DOHH2 (cell line): Measurements from ENCODE around the gene ZNF804B.

Source experiments
- H3F3A ChIP-seq: fragments of 200-600 bp; sonication (generic), shearing (Covaris generic); 2 replicates; pipeline ENCODE4 v1.6.0; 2016; ENCODE audit warnings: antibody characterized with exemption, mild to moderate bottlenecking; ENCODE audit not compliant: control insufficient read depth, insufficient read depth
- H3K27ac ChIP-seq: fragments of 200-600 bp; sonication (generic); 2 replicates; pipeline ENCODE4 v1.5.1; 2014; ENCODE audit warnings: low read depth, mild to moderate bottlenecking, low read length, moderate library complexity
- H3K27me3 ChIP-seq: fragments of 200-600 bp; sonication (generic); 2 replicates; pipeline ENCODE4 v1.6.1; 2014; ENCODE audit warnings: mild to moderate bottlenecking, low read length, mixed read lengths; ENCODE audit not compliant: control insufficient read depth
- H3K36me3 ChIP-seq: fragments of 200-600 bp; sonication (generic); 2 replicates; pipeline ENCODE4 v1.6.1; 2014; ENCODE audit warnings: mild to moderate bottlenecking, low read length, moderate library complexity, mixed read lengths; ENCODE audit not compliant: control insufficient read depth
- H3K4me1 ChIP-seq: fragments of 200-600 bp; sonication (generic); 2 replicates; pipeline ENCODE4 v1.6.1; 2014; ENCODE audit warnings: mild to moderate bottlenecking, low read length, mixed read lengths; ENCODE audit not compliant: control insufficient read depth
- H3K4me2 ChIP-seq: fragments of 200-600 bp; sonication (generic); 2 replicates; pipeline ENCODE4 v1.6.0; 2014; ENCODE audit warnings: mild to moderate bottlenecking, low read length, moderate library complexity
- H3K4me3 ChIP-seq: fragments of 200-600 bp; sonication (generic); 2 replicates; pipeline ENCODE4 v1.5.1; 2014; ENCODE audit warnings: mild to moderate bottlenecking, low read length, mixed read lengths
- H3K79me2 ChIP-seq: fragments of 200-600 bp; sonication (generic); 2 replicates; pipeline ENCODE4 v1.6.1; 2014; ENCODE audit warnings: mild to moderate bottlenecking, low read length, mixed read lengths; ENCODE audit not compliant: control insufficient read depth
- H3K9me2 ChIP-seq: fragments of 200-600 bp; sonication (generic); replicated peaks from 2 replicates; pipeline ENCODE4 v1.6.1; 2014; ENCODE audit warnings: mild to moderate bottlenecking, low read length, mixed read lengths; ENCODE audit not compliant: control insufficient read depth
- H3K9me3 ChIP-seq: fragments of 200-600 bp; sonication (generic); 2 replicates; pipeline ENCODE4 v1.6.1; 2014; ENCODE audit warnings: antibody characterized with exemption, low read length, mixed read lengths; ENCODE audit not compliant: control insufficient read depth, insufficient read depth
- H4K20me1 ChIP-seq: fragments of 200-600 bp; sonication (generic); 2 replicates; pipeline ENCODE4 v1.6.0; 2014; ENCODE audit warnings: low read depth, mild to moderate bottlenecking, antibody characterized with exemption, low read length, moderate library complexity; ENCODE audit not compliant: control insufficient read depth, insufficient read depth
- CTCF ChIP-seq: fragments of 200-600 bp; sonication (generic); IDR thresholded peaks from one replicate; pipeline ENCODE4 v1.5.1; 2014; ENCODE audit warnings: antibody characterized with exemption, mild to moderate bottlenecking, low read depth, low read length; ENCODE audit not compliant: poor library complexity, severe bottlenecking
- EZH2phosphoT487 ChIP-seq: fragments of 200-600 bp; sonication (generic); IDR thresholded peaks from 2 replicates; pipeline ENCODE4 v1.6.1; 2017; ENCODE audit warnings: borderline replicate concordance, mild to moderate bottlenecking, antibody characterized with exemption, low read length, moderate library complexity, mixed read lengths

The ZNF804B gene

DNA sequence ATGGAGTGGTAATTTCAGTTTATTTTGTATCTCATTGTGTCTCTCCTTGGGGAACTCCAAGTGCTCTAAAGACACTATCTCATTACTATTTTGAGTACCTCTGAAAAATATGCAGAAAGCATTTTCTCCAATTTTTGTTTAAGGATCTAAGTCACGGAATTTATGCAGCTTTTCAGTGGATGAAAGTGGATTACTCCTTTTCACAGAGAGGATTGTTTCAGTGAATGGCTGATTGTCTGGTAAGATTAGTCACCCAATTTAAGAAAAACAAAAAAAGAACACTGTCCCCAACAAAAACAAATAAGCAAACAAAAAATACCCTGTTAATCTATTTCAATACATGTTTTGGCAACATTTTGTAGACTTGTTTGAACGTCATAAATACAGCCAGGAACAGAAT, 374.3 kb downstream of the ZNF804B start:
- no peaks in the 10 kb centered on the region for H3F3A ChIP-seq
- H3K9me2 ChIP-seq: no peaks in the 10 kb centered on the region
- no peaks in the 10 kb centered on the region for H3K79me2 ChIP-seq
- no peaks in the 10 kb centered on the region for H4K20me1 ChIP-seq
- no peaks in the 10 kb centered on the region for H3K36me3 ChIP-seq
- no peak overlapping the region for H3K4me2 ChIP-seq
- H3K4me3 ChIP-seq: no peak overlapping the region
- TF ChIP-seq CTCF (no peak), EZH2phosphoT487 (no peak)
- H3K27me3 ChIP-seq: no peaks in the 10 kb centered on the region
- H3K9me3 ChIP-seq: no peaks in the 10 kb centered on the region
- H3K4me1 ChIP-seq: no peaks in the 10 kb centered on the region
- no peak overlapping the region for H3K27ac ChIP-seq

DNA sequence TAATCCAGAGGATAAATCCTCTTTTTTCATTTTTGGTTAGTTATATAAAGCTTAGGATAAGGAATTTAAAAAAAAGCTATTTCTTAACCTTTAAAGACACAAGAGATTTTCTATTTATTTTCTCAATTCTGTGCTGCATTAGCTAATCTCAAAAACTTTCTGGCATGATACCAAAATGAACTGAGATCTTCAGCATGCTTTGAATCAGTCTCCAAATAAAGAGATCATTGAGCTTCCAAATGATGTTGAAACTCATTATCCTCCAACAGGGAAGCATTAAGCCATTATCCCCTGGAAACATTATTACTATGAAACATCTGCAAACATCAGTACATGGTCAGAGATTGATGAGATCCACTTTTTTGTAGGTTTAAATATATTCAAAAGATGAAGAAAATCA, 386.3 kb downstream of the ZNF804B start:
- no peak for TF ChIP-seq EZH2phosphoT487
- TF ChIP-seq CTCF: no peak
- H3K27ac ChIP-seq: no peak overlapping the region
- no peaks in the 10 kb centered on the region for H3K79me2 ChIP-seq
- no peak overlapping the region for H3K4me3 ChIP-seq
- no peaks in the 10 kb centered on the region for H3K9me2 ChIP-seq
- no peaks in the 10 kb centered on the region for H3K4me1 ChIP-seq
- no peak overlapping the region for H3K4me2 ChIP-seq
- H3K27me3 ChIP-seq: no peaks in the 10 kb centered on the region
- H3K9me3 ChIP-seq: no peaks in the 10 kb centered on the region
- no peaks in the 10 kb centered on the region for H4K20me1 ChIP-seq
- H3K36me3 ChIP-seq: no peaks in the 10 kb centered on the region
- no peaks in the 10 kb centered on the region for H3F3A ChIP-seq

DNA sequence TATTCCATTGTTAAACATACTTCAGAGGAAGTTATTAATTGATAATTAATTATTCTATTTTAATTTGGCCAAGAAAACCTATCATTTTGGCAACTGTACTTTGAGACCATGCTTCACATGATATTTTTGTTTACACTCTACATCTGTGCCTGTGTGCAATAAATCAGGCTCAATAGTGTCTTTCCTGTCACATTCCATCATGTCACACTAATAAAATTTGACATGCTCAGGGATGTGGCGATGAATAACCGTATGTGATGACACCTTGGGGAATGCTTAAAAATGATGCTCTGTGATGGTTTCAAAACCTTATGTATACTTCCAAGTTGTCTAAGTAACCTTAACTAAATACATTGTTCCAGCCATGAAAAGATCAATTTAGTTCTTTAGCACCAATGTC, 400.6 kb downstream of the ZNF804B start:
- Histone ChIP-seq H4K20me1 (no peaks in the 10 kb centered on the region), H3K4me3 (no peak overlapping the region), H3K79me2 (no peaks in the 10 kb centered on the region), H3K4me2 (no peak overlapping the region), H3F3A (no peaks in the 10 kb centered on the region), H3K4me1 (no peaks in the 10 kb centered on the region), H3K9me3 (no peaks in the 10 kb centered on the region), H3K27ac (no peak overlapping the region), H3K9me2 (no peaks in the 10 kb centered on the region), H3K27me3 (no peaks in the 10 kb centered on the region), H3K36me3 (no peaks in the 10 kb centered on the region)
- no peak for TF ChIP-seq EZH2phosphoT487
- TF ChIP-seq CTCF: no peak

DNA sequence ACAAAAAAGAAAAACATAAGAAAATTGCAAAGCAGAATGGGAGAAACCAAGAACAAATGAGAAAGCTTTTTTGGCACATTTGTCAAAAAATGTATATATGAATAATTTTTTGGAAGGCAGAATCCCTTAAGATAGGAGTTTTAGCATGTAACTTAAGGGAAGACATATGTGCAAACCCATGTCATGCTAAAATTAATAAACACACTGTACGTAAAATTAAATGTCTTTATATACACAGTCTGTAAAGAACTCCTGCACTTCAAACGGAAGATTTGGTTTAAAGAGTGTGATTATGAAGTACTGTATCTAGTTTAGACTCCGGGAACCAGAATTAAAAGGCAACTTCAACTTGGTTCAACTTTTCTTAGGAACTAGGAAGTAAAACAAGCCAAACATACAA, 405.9 kb downstream of the ZNF804B start:
- Histone ChIP-seq H4K20me1 (no peaks in the 10 kb centered on the region), H3K9me3 (no peaks in the 10 kb centered on the region), H3K4me3 (no peak overlapping the region), H3K9me2 (no peaks in the 10 kb centered on the region; the same call in 1 of the 2 replicates), H3K27me3 (no peaks in the 10 kb centered on the region), H3F3A (no peaks in the 10 kb centered on the region), H3K4me1 (no peaks in the 10 kb centered on the region), H3K36me3 (no peaks in the 10 kb centered on the region), H3K79me2 (no peaks in the 10 kb centered on the region), H3K4me2 (no peak overlapping the region), H3K27ac (no peak overlapping the region)
- TF ChIP-seq CTCF: no peak
- TF ChIP-seq EZH2phosphoT487: no peak
